ENCODE data around the gene HMOX1. TPM values are rescaled to one million over a fixed set of nuclear protein-coding genes. Genes with fewer than 3 reads are reported as not detected.
"Not testable (repeated sequence)": the region's sequence is repeated elsewhere in the genome, so short reads cannot be mapped to it uniquely, and the experiment has no call there.

Gene HMOX1
- total RNA-seq, 3 donors from 2014 or later, result 11.5 to 38.6 (median 21.3) TPM

DNA sequence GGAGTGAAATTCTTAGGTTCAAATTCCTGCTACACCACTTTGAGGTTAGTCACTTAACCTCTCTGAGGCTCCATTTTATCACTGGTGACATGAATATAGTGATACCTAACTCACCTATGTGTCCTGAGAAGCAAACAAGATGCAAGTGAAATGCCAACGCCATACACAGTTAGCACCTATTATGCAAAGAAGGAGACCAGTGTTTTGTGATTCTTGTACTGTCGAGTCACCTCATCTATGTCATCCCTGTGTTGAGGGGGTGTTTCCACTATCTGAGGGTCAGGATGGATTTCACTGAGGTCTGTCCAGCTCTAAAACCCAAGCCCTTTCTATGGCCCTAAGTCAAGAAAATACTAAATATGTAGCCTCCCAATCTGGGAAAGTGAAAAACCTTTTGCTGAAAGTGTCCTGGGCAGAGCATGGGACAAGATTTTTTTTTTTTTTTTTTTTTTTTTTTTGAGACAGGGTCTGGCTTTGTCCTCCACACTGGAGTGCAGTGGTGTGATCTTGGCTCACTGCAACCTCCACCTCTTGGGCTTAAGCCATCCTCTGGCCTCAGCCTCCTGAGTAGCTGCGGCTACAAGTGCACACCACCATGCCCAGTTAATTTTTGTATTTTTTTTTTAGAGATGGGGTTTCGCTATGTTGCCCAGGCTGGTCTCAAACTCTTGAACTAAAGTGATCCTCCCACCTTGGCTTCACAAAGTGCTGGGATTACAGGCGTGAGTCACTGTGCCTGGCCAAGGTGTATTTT lies 14.1 kb downstream of the HMOX1 start:
- intact Hi-C loops (cut with DNase I; ENCODE audit: low total_unique reads), result no loop called here
- no peak for DNase-seq (ENCODE audit: low spot score in 2 of 2)
- no peak for TF ChIP-seq CTCF (IDR thresholded peaks at IDR 0.05)
- TF ChIP-seq POLR2A (IDR thresholded peaks at IDR 0.05), result no peak
- no peak for TF ChIP-seq POLR2AphosphoS5 (IDR thresholded peaks at IDR 0.05)
- no peaks in the 10 kb centered on the region for H3K9me3 ChIP-seq
- no peaks in the 10 kb centered on the region for H3K36me3 ChIP-seq
- H3K4me3 ChIP-seq, result no peak overlapping the region
- H3K27ac ChIP-seq, result no peak overlapping the region
- no peaks in the 10 kb centered on the region for H3K4me1 ChIP-seq
- no peaks in the 10 kb centered on the region for H3K27me3 ChIP-seq

- H3K36me3 ChIP-seq; H3K4me1 ChIP-seq; H3K9me3 ChIP-seq; intact Hi-C loops (cut with DNase I; ENCODE audit: low total_unique reads); H3K27me3 ChIP-seq; DNase-seq (ENCODE audit: low spot score in 2 of 2); H3K27ac ChIP-seq; H3K4me3 ChIP-seq: not testable (repeated sequence)
Measured at GRCh38 chr22:35396622-35397021, 15.7 kb downstream of the HMOX1 start.

- H3K27ac ChIP-seq, result no peak overlapping the region
- no peaks in the 10 kb centered on the region for H3K9me3 ChIP-seq
- no peak for DNase-seq (ENCODE audit: low spot score in 2 of 2)
- no peaks in the 10 kb centered on the region for H3K27me3 ChIP-seq
- intact Hi-C loops (cut with DNase I; ENCODE audit: low total_unique reads), result no loop called here
- no peaks in the 10 kb centered on the region for H3K4me1 ChIP-seq
- no peak overlapping the region for H3K4me3 ChIP-seq
- TF ChIP-seq POLR2AphosphoS5 (IDR thresholded peaks at IDR 0.05) (no peak), POLR2A (IDR thresholded peaks at IDR 0.05) (no peak), CTCF (IDR thresholded peaks at IDR 0.05) (no peak)
- H3K36me3 ChIP-seq, result no peaks in the 10 kb centered on the region
Measured at GRCh38 chr22:35397095-35397904, 16.4 kb downstream of the HMOX1 start.

DNA sequence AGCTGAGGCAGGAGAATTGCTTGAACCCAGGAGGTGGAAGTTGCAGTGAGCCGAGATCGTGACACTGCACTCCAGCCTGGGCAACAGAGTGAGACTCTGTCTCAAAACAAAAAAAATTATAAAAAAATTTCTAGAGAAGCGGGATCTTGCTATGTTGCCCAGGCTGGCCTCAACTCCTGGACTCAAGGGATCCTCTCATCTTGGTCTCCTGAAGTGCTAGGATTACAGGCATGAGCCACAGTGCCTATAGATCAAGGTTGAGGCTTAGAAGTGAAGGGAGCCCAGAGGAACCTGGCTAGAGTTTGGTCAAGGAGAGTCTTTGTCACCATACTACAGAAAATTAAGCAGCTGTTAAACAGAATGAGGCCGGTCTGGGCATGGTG lies 17.7 kb downstream of the HMOX1 start:
- DNase-seq (ENCODE audit: low spot score in 2 of 2), result no peak
- no peaks in the 10 kb centered on the region for H3K27me3 ChIP-seq
- intact Hi-C loops (cut with DNase I; ENCODE audit: low total_unique reads), result no loop called here
- H3K27ac ChIP-seq, result no peak overlapping the region
- TF ChIP-seq POLR2A (IDR thresholded peaks at IDR 0.05) (no peak), CTCF (IDR thresholded peaks at IDR 0.05) (no peak), POLR2AphosphoS5 (IDR thresholded peaks at IDR 0.05) (no peak)
- H3K9me3 ChIP-seq, result no peaks in the 10 kb centered on the region
- no peaks in the 10 kb centered on the region for H3K36me3 ChIP-seq
- H3K4me3 ChIP-seq, result no peak overlapping the region
- no peaks in the 10 kb centered on the region for H3K4me1 ChIP-seq

DNA sequence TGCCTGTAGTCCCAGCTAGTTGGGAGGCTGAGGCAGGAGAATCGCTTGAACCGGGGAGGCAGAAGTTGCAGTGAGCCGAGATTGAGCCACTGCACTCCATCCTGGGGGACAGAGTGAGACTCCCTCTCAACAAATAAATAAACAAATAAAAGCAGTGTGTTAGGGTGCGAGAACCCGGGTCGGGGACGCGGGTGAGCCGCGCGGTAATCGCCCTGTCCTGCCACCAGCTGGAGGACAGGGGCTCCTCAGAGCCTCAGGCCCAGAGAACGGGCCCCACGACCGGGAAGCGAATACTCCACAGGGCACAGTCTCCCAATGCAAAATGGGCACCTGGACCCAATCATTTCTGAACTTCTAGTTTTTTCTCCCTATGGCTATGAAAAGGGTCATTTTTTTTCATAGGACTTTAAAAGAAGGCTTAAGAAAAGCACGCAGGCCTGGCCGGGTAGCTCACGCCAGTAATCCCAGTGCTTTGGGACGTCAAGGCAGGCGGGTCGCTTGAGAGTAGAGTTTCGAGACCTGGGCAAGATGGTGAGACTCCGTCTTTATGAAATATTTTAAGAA lies 18.3 kb downstream of the HMOX1 start:
- H3K9me3 ChIP-seq, result no peaks in the 10 kb centered on the region
- no peak for DNase-seq (ENCODE audit: low spot score in 2 of 2)
- H3K4me3 ChIP-seq, result peak overlapping the region; percentile 70 to 95 (median 84)
- no peaks in the 10 kb centered on the region for H3K27me3 ChIP-seq
- H3K27ac ChIP-seq, result peak overlapping the region; percentile 54 to 70
- TF ChIP-seq POLR2AphosphoS5 (IDR thresholded peaks at IDR 0.05), result no peak
- no peak for TF ChIP-seq CTCF (IDR thresholded peaks at IDR 0.05)
- no peak for TF ChIP-seq POLR2A (IDR thresholded peaks at IDR 0.05)
- no peaks in the 10 kb centered on the region for H3K4me1 ChIP-seq
- H3K36me3 ChIP-seq, result no peaks in the 10 kb centered on the region
- intact Hi-C loops (cut with DNase I; ENCODE audit: low total_unique reads), result no loop called here

All from breast epithelium (tissue), 4 donors.